GM23248 (cell line): ENCODE results near the gene PTS. TPM values are rescaled to one million over a fixed set of nuclear protein-coding genes. Genes with fewer than 3 reads are reported as not detected.

Source experiments
- DNase-seq: peaks from one replicate; pipeline ENCODE4 v3.0.0-alpha.2; 2015
- H2AFZ ChIP-seq: fragments of 200-600 bp; sonication (generic); 2 replicates; pipeline ENCODE4 v1.6.1; 2016; ENCODE audit warnings: antibody characterized with exemption
- H3F3A ChIP-seq: fragments of 200-600 bp; sonication (generic); 2 replicates; pipeline ENCODE4 v1.6.1; 2016; ENCODE audit warnings: mild to moderate bottlenecking, antibody characterized with exemption, mixed run types; ENCODE audit not compliant: insufficient read depth
- H3K27ac ChIP-seq: fragments of 200-600 bp; sonication (generic); 2 replicates; pipeline ENCODE4 v1.5.1; 2016; ENCODE audit warnings: mild to moderate bottlenecking
- H3K27me3 ChIP-seq: fragments of 200-600 bp; sonication (generic); replicated peaks from 2 replicates; pipeline ENCODE4 v1.6.1; 2016; ENCODE audit warnings: mild to moderate bottlenecking; ENCODE audit not compliant: insufficient read depth
- H3K36me3 ChIP-seq: fragments of 200-600 bp; sonication (generic); 2 replicates; pipeline ENCODE4 v1.6.1; 2016; ENCODE audit warnings: low read depth, mild to moderate bottlenecking
- H3K4me1 ChIP-seq: fragments of 200-600 bp; sonication (generic); 2 replicates; pipeline ENCODE4 v1.6.1; 2016; ENCODE audit warnings: mild to moderate bottlenecking; ENCODE audit not compliant: insufficient read depth
- H3K4me2 ChIP-seq: fragments of 200-600 bp; sonication (generic); one replicate; pipeline ENCODE4 v1.6.1; 2016; ENCODE audit warnings: mild to moderate bottlenecking; ENCODE audit not compliant: unreplicated experiment
- H3K4me3 ChIP-seq: fragments of 200-600 bp; sonication (generic); 2 replicates; pipeline ENCODE4 v1.5.1; 2016; ENCODE audit warnings: mild to moderate bottlenecking
- H3K79me2 ChIP-seq: fragments of 200-600 bp; sonication (generic); 2 replicates; pipeline ENCODE4 v1.6.1; 2016; ENCODE audit warnings: mild to moderate bottlenecking; ENCODE audit not compliant: insufficient read depth
- H3K9ac ChIP-seq: fragments of 200-600 bp; sonication (generic); 2 replicates; pipeline ENCODE4 v1.6.1; 2016; ENCODE audit warnings: mild to moderate bottlenecking
- H3K9me2 ChIP-seq: fragments of 200-600 bp; sonication (generic); 2 replicates; pipeline ENCODE4 v1.6.1; 2016; ENCODE audit warnings: mixed run types, mild to moderate bottlenecking, moderate library complexity; ENCODE audit not compliant: insufficient read depth
- H3K9me3 ChIP-seq: fragments of 200-600 bp; sonication (generic); one replicate; pipeline ENCODE4 v1.6.1; 2017; ENCODE audit warnings: low read depth
- H4K20me1 ChIP-seq: fragments of 200-600 bp; sonication (generic); 2 replicates; pipeline ENCODE4 v1.6.0; 2016; ENCODE audit not compliant: insufficient read depth
- EZH2 ChIP-seq: fragments of 200-600 bp; sonication (generic); IDR thresholded peaks from 2 replicates; pipeline ENCODE4 v1.6.1; 2018; ENCODE audit warnings: antibody characterized with exemption, mild to moderate bottlenecking; ENCODE audit not compliant: insufficient read depth, poor library complexity, severe bottlenecking
- EZH2phosphoT487 ChIP-seq: fragments of 200-600 bp; sonication (generic); IDR thresholded peaks from 2 replicates; pipeline ENCODE4 v1.6.1; 2018; ENCODE audit warnings: antibody characterized with exemption, moderate library complexity, mild to moderate bottlenecking, low read depth; ENCODE audit not compliant: insufficient read depth
- WGBS, 2 experiments: methylation state at CpG; one replicate each; pipeline ENCODE4 v1.1.6; 2015 to 2017; ENCODE audit warnings: low lambda C conversion rate in 2 of 2, low coverage in 1 of 2; ENCODE audit errors: missing lambda C conversion rate in 2 of 2; 5-methylcytosine and 5-hydroxymethylcytosine counted together
- in situ Hi-C: fragments of 300-500 bp; cut with MboI; formaldehyde crosslinking; loops from 2 replicates; pipeline ENCODE4 v1.15.0; 2020
- polyA plus RNA-seq: library from polyadenylated mRNA; unstranded; fragments of >200 nt; fragmentation: Nextera tagmentation; extraction: Ambion mirVana; gene quantifications from 2 replicates; pipeline ENCODE4 v1.2.1, GENCODE V29; 2016
- total RNA-seq: library from RNA; depleted of rRNA; stranded (reverse); fragments of >200 nt; shearing (Covaris generic); gene quantifications from 2 replicates; pipeline ENCODE4 v1.2.3, GENCODE V29; 2014

PTS gene
- total and polyA plus RNA-seq, 2 experiments from 2014 or later = 36.5 to 100 TPM

- no peaks in the 10 kb centered on the region for H3K27me3 ChIP-seq
- no peaks in the 10 kb centered on the region for H3K4me1 ChIP-seq
- H4K20me1 ChIP-seq = no peaks in the 10 kb centered on the region
- H3K9me3 ChIP-seq = no peaks in the 10 kb centered on the region
- H3K4me3 ChIP-seq = no peak overlapping the region
- WGBS, 2 experiments = 78 to 81% methylated on average over 6 to 8 of the region's 8 CpGs
- no peaks in the 10 kb centered on the region for H3K79me2 ChIP-seq
- in situ Hi-C loops = no loop called here
- no peak overlapping the region for H3K9ac ChIP-seq
- TF ChIP-seq EZH2phosphoT487 = no peak
- TF ChIP-seq EZH2 = no peak
- H3K27ac ChIP-seq = no peak overlapping the region
- H3F3A ChIP-seq = 0 out of 2 replicates have a peak, but pooled peaks cover 14% of the 10 kb centered on the region
- no peaks in the 10 kb centered on the region for H3K9me2 ChIP-seq
- DNase-seq = peak; percentile 12
- no peak overlapping the region for H2AFZ ChIP-seq
- no peaks in the 10 kb centered on the region for H3K36me3 ChIP-seq
- no peak overlapping the region for H3K4me2 ChIP-seq
Measured at GRCh38 chr11:112249871-112250610, 23.8 kb downstream of the PTS start.

- H3K4me1 ChIP-seq = no peaks in the 10 kb centered on the region
- H3K27me3 ChIP-seq = no peaks in the 10 kb centered on the region
- no peak for TF ChIP-seq EZH2phosphoT487
- TF ChIP-seq EZH2 = no peak
- H3K9me2 ChIP-seq = no peaks in the 10 kb centered on the region
- no peak overlapping the region for H3K4me3 ChIP-seq
- H3K27ac ChIP-seq = no peak overlapping the region
- no peaks in the 10 kb centered on the region for H3F3A ChIP-seq
- H3K4me2 ChIP-seq = no peak overlapping the region
- H3K36me3 ChIP-seq = no peaks in the 10 kb centered on the region
- H3K79me2 ChIP-seq = no peaks in the 10 kb centered on the region
- in situ Hi-C loops = no loop called here
- H2AFZ ChIP-seq = no peak overlapping the region
- no peaks in the 10 kb centered on the region for H3K9me3 ChIP-seq
- H3K9ac ChIP-seq = no peak overlapping the region
- 96 to 97% methylated on average over 3 of the region's 3 CpGs for WGBS, 2 experiments
- H4K20me1 ChIP-seq = no peaks in the 10 kb centered on the region
- DNase-seq = no peak
Measured at GRCh38 chr11:112253605-112254242, 27.5 kb downstream of the PTS start.

- Histone ChIP-seq H3K4me3 (no peak overlapping the region), H4K20me1 (no peaks in the 10 kb centered on the region), H3K9me2 (no peaks in the 10 kb centered on the region), H3K27me3 (no peaks in the 10 kb centered on the region), H3K9ac (no peak overlapping the region), H3K27ac (no peak overlapping the region), H3K9me3 (no peaks in the 10 kb centered on the region), H2AFZ (no peak overlapping the region), H3K4me2 (no peak overlapping the region), H3K4me1 (no peaks in the 10 kb centered on the region), H3K36me3 (no peaks in the 10 kb centered on the region), H3K79me2 (no peaks in the 10 kb centered on the region), H3F3A (no peaks in the 10 kb centered on the region)
- DNase-seq = peak; percentile 42
- 66 to 68% methylated on average over 15 of the region's 15 CpGs for WGBS, 2 experiments
- no peak for TF ChIP-seq EZH2phosphoT487
- TF ChIP-seq EZH2 = no peak
- in situ Hi-C loops = no loop called here
Measured at GRCh38 chr11:112255067-112255720, 29.0 kb downstream of the PTS start.

- H3K4me2 ChIP-seq = no peak within 1 kb of the TSS
- no peaks in the 10 kb centered on the region for H3K79me2 ChIP-seq
- H3K4me3 ChIP-seq = no peak within 1 kb of the TSS
- no peak for TF ChIP-seq EZH2
- TF ChIP-seq EZH2phosphoT487 = no peak
- no peaks in the 10 kb centered on the region for H3K36me3 ChIP-seq
- H3K27ac ChIP-seq = no peak within 1 kb of the TSS
- H2AFZ ChIP-seq = no peak within 1 kb of the TSS
- H3K4me1 ChIP-seq = no peaks in the 10 kb centered on the region
- H3K9me3 ChIP-seq = no peaks in the 10 kb centered on the region
- H3K27me3 ChIP-seq = no peaks in the 10 kb centered on the region
- no peaks in the 10 kb centered on the region for H3K9me2 ChIP-seq
- no peak within 1 kb of the TSS for H3K9ac ChIP-seq
- H3F3A ChIP-seq = no peaks in the 10 kb centered on the region
- WGBS, 2 experiments = 92 to 93% methylated on average over 2 of the region's 2 CpGs
- in situ Hi-C loops = no loop called here
- no peaks in the 10 kb centered on the region for H4K20me1 ChIP-seq
- peak; percentile 7 for DNase-seq
Measured at GRCh38 chr11:112260490-112260889, 34.3 kb downstream of the PTS start, which contains the start of gene PLET1. TSS of gene PLET1 (minus strand) at chr11:112260860. CDS start at chr11:112260589, 271 bp downstream.
